ENCODE measurements around the gene ABCC4. TPM values are rescaled to one million over a fixed set of nuclear protein-coding genes. Genes with fewer than 3 reads are reported as not detected.
"Not testable (repeated sequence)": the region's sequence is repeated elsewhere in the genome, so short reads cannot be mapped to it uniquely, and the experiment has no call there.

ABCC4 gene
- total and polyA plus RNA-seq, 2 donors (not counting 1 experiment from before 2014, with no cell fraction given), result 35.2 to 98.8 TPM

DNA sequence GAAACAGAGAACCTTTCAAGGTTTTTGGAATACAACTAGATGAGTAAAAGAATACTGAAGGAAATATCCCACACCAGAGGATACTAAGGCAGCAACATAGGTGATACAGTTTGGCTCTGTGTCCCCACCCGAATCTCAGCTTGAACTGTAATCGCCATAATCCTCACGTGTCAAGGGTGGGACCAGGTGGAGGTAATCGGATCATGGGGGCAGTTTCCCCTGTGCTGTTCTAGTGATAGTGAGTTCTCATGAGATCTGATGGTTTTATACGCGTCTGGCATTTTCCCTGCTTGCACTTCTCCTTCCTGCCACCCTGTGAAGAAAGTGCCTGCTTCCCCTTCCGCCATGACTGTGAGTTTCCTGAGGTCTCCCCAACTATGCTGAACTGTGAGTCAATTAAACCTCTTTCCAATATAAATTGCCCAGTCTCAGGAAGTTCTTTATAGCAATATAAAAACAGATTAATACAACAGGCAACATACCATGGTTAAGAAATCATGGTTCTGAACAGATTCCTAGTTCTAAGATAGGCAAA is 97.0 kb downstream of the ABCC4 start:
- no peak overlapping the region for H3K4me3 ChIP-seq (replicated peaks in 1 of 4; ENCODE audit: control extremely low read depth in 1 of 4, insufficient read depth in 1 of 4, low read depth in 3 of 4, low read length in 4 of 4)
- TF ChIP-seq EZH2 (IDR thresholded peaks at IDR 0.05; ENCODE audit: low read length, missing control alignments), result no peak
- TF ChIP-seq, protein P1, sequence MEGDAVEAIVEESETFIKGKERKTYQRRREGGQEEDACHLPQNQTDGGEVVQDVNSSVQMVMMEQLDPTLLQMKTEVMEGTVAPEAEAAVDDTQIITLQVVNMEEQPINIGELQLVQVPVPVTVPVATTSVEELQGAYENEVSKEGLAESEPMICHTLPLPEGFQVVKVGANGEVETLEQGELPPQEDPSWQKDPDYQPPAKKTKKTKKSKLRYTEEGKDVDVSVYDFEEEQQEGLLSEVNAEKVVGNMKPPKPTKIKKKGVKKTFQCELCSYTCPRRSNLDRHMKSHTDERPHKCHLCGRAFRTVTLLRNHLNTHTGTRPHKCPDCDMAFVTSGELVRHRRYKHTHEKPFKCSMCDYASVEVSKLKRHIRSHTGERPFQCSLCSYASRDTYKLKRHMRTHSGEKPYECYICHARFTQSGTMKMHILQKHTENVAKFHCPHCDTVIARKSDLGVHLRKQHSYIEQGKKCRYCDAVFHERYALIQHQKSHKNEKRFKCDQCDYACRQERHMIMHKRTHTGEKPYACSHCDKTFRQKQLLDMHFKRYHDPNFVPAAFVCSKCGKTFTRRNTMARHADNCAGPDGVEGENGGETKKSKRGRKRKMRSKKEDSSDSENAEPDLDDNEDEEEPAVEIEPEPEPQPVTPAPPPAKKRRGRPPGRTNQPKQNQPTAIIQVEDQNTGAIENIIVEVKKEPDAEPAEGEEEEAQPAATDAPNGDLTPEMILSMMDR (conservative IDR thresholded peaks at IDR 0.05 in 1 of 2, IDR thresholded peaks at IDR 0.05 in 1 of 2; ENCODE audit: low read depth in 1 of 2, low read length in 2 of 2), result no peak
- no peak overlapping the region for H2AFZ ChIP-seq (ENCODE audit: low read length)
- H3K9ac ChIP-seq (ENCODE audit: insufficient read depth, low read length), result no peak overlapping the region
- H3K4me1 ChIP-seq (ENCODE audit: control insufficient read depth, extremely low read depth, insufficient read depth, low read length), result no peaks in the 10 kb centered on the region
- H4K20me1 ChIP-seq (ENCODE audit: control insufficient read depth, extremely low read depth, insufficient read depth, low read length), result no peaks in the 10 kb centered on the region
- no peak for DNase-seq (ENCODE audit: low read depth in 2 of 2)
- peaks cover 11% of the 10 kb centered on the region for H3K36me3 ChIP-seq (ENCODE audit: control insufficient read depth, insufficient read depth, low read length)
- no peaks in the 10 kb centered on the region for H3K79me2 ChIP-seq (ENCODE audit: control insufficient read depth, insufficient read depth, low read length)
- H3K9me3 ChIP-seq (ENCODE audit: control insufficient read depth, insufficient read depth, low read depth, low read length), result no peaks in the 10 kb centered on the region
- no peak overlapping the region for H3K4me2 ChIP-seq (ENCODE audit: extremely low read depth, insufficient read depth, low read length)
- no peak overlapping the region for H3K27ac ChIP-seq (ENCODE audit: insufficient read depth, low read length)
- no peaks in the 10 kb centered on the region for H3K27me3 ChIP-seq (ENCODE audit: control insufficient read depth, insufficient read depth, low read length)

DNA sequence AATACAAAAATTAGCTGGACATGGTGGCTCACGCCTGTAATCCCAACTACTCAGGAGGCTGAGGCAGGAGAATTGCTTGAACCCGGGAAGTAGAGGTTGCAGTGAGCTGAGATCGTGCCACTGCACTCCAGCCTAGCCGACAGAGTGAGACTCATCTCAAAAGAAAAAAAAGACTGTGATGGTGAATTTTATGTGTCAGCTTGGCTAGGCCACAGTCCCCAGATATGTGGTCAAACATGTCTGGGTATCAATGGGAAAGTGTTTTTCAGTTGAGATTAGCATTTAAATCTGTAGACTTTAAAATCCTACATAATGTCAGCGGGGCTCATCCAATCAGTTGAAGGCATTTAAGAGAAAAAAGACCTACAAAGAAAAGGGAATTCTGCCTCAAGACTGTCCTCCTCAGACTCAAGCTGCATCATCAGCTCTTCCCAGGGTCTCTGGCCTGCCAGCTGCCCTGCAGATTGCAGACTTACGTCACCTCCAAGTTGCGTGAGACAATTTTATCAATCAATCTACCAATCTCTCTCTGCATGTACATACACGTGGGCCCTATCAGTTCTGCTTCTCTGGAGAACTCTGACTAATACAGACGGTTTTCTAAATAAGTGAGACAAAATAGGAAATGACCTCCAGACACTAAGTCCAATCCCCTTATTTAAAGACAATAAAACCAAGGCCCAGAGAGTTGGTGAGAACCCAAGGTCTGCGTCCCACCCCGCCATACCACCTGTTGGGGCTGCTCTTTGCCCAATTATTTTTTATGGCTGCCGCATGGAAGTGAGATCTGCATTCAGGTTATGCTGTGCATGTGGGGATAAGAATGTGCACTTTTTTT is 99.2 kb downstream of the ABCC4 start:
- no peak overlapping the region for H3K4me2 ChIP-seq (ENCODE audit: extremely low read depth, insufficient read depth, low read length)

DNA sequence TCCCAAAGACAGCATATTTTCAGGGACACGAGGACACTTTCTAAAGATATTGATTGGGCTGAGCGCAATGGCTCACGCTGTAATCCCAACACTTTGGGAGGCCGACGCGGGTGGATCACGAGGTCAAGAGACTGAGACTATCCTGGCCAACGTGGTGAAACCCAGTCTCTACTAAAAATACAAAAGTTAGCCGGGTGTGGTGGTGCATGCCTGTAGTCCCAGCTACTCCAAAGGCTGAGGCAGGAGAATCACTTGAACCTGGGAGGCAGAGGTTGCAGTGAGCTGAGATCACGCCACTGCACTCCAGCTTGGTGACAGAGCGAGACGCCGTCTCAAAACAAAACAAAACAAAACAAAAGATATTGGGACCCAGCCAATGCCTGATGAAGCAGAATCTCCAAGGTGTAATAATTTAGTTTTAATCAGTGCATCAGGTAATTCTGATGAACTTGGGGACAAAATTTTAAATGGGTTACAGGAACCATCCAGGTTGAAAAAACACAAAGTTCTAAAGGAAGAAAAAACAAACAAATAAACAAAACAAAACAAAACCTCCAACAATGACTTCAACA is 100.8 kb downstream of the ABCC4 start:
- H3K4me1 ChIP-seq (ENCODE audit: control insufficient read depth, extremely low read depth, insufficient read depth, low read length); H3K9ac ChIP-seq (ENCODE audit: insufficient read depth, low read length); DNase-seq (ENCODE audit: low read depth in 2 of 2); H3K4me2 ChIP-seq (ENCODE audit: extremely low read depth, insufficient read depth, low read length); H4K20me1 ChIP-seq (ENCODE audit: control insufficient read depth, extremely low read depth, insufficient read depth, low read length); H3K27me3 ChIP-seq (ENCODE audit: control insufficient read depth, insufficient read depth, low read length); H3K79me2 ChIP-seq (ENCODE audit: control insufficient read depth, insufficient read depth, low read length); H3K36me3 ChIP-seq (ENCODE audit: control insufficient read depth, insufficient read depth, low read length); H2AFZ ChIP-seq (ENCODE audit: low read length); H3K27ac ChIP-seq (ENCODE audit: insufficient read depth, low read length); H3K4me3 ChIP-seq (replicated peaks in 1 of 4; ENCODE audit: control extremely low read depth in 1 of 4, insufficient read depth in 1 of 4, low read depth in 3 of 4, low read length in 4 of 4); H3K9me3 ChIP-seq (ENCODE audit: control insufficient read depth, insufficient read depth, low read depth, low read length): not testable (repeated sequence)

More for the DNA sequence above, 99.2 kb downstream of the ABCC4 start:
- H2AFZ ChIP-seq (ENCODE audit: low read length), result no peak overlapping the region
- no peaks in the 10 kb centered on the region for H4K20me1 ChIP-seq (ENCODE audit: control insufficient read depth, extremely low read depth, insufficient read depth, low read length)
- no peaks in the 10 kb centered on the region for H3K9me3 ChIP-seq (ENCODE audit: control insufficient read depth, insufficient read depth, low read depth, low read length)
- H3K4me3 ChIP-seq (replicated peaks in 1 of 4; ENCODE audit: control extremely low read depth in 1 of 4, insufficient read depth in 1 of 4, low read depth in 3 of 4, low read length in 4 of 4), result no peak overlapping the region
- no peaks in the 10 kb centered on the region for H3K79me2 ChIP-seq (ENCODE audit: control insufficient read depth, insufficient read depth, low read length)
- H3K36me3 ChIP-seq (ENCODE audit: control insufficient read depth, insufficient read depth, low read length), result peaks cover 11% of the 10 kb centered on the region
- H3K27ac ChIP-seq (ENCODE audit: insufficient read depth, low read length), result no peak overlapping the region
- no peak for TF ChIP-seq EZH2 (IDR thresholded peaks at IDR 0.05; ENCODE audit: low read length, missing control alignments)
- TF ChIP-seq, protein P1 (conservative IDR thresholded peaks at IDR 0.05 in 1 of 2, IDR thresholded peaks at IDR 0.05 in 1 of 2; ENCODE audit: low read depth in 1 of 2, low read length in 2 of 2), result no peak
- H3K27me3 ChIP-seq (ENCODE audit: control insufficient read depth, insufficient read depth, low read length), result no peaks in the 10 kb centered on the region
- no peaks in the 10 kb centered on the region for H3K4me1 ChIP-seq (ENCODE audit: control insufficient read depth, extremely low read depth, insufficient read depth, low read length)
- DNase-seq (ENCODE audit: low read depth in 2 of 2), result peak; percentile 25 to 80
- H3K9ac ChIP-seq (ENCODE audit: insufficient read depth, low read length), result no peak overlapping the region
